HCT116 (cell line): ENCODE data around the gene INF2. TPM values are rescaled to one million over a fixed set of nuclear protein-coding genes. Genes with fewer than 3 reads are reported as not detected.
"Not testable (repeated sequence)": the region's sequence is repeated elsewhere in the genome, so short reads cannot be mapped to it uniquely, and the experiment has no call there.

Experiments used
- ATAC-seq: fragments of 200-7000 bp; cut with Tn5 transposase; 2 replicates; pipeline ENCODE4 v1.9.1; 2020; ENCODE audit warnings: mild to moderate bottlenecking, moderate library complexity
- BruUV-seq: library from RNA; stranded (reverse); fragments of 400-500 nt; replicated peaks from 2 replicates; lab custom pipeline; 2021; lab: Mats Ljungman, UMichigan
- CTCF ChIA-PET: fragments of 300-600 bp; sonication (Branson Sonifier 250); formaldehyde crosslinking; loops from one replicate; lab custom pipeline; 2021; ENCODE audit warnings: antibody characterized with exemption; lab: Charles Lee
- POLR2A ChIA-PET: fragments of 300-600, 350-600 bp; sonication (Branson Sonifier 250); formaldehyde crosslinking; loops from one replicate; lab custom pipeline; 2021; ENCODE audit warnings: antibody characterized with exemption; lab: Charles Lee
- RAD21 ChIA-PET, 2 experiments: fragments of 300-600 bp; sonication (Branson Sonifier 250); formaldehyde crosslinking; loops; one replicate each; lab custom pipeline; 2023; ENCODE audit warnings: low total read pairs in 2 of 2; ENCODE audit not compliant: uncharacterized antibody in 2 of 2, unreplicated experiment in 2 of 2, low non-redundant PET in 1 of 2; lab: Charles Lee
- DNase-seq: peaks from one replicate; pipeline ENCODE4 v3.0.0-alpha.2; 2010; ENCODE audit warnings: low read depth, low spot score
- H2AFZ ChIP-seq: fragments of 200-600 bp; shearing (Covaris generic), sonication (generic); 2 replicates; pipeline ENCODE4 v1.6.1; 2017; ENCODE audit warnings: low read depth, mixed run types, mixed read lengths, antibody characterized with exemption, low read length; ENCODE audit not compliant: poor library complexity, severe bottlenecking
- H3K27ac ChIP-seq: 2 replicates; pipeline ENCODE4 v1.5.1; 2012; ENCODE audit warnings: low read depth, low read length
- H3K27me3 ChIP-seq: fragments of 200-600 bp; sonication (generic); 2 replicates; pipeline ENCODE4 v1.6.1; 2016; ENCODE audit warnings: mixed run types, low read length, mixed read lengths; ENCODE audit not compliant: insufficient read depth
- H3K36me3 ChIP-seq, 2 experiments: fragments of 200-500 bp in 1 of 2; fragments of 200-600 bp in 1 of 2; sonication (Bioruptor generic) in 1 of 2; sonication (generic) in 1 of 2; 2 replicates each; pipeline versions ENCODE4 v1.5.1 to v1.6.1; 2014 to 2016; ENCODE audit warnings: low read length in 2 of 2, inconsistent platforms in 1 of 2, mixed read lengths in 1 of 2, mixed run types in 1 of 2; ENCODE audit not compliant: insufficient read depth in 2 of 2, control insufficient read depth in 1 of 2
- H3K4me1 ChIP-seq, 2 experiments: fragments of 200-600 bp in 1 of 2; sonication (generic) in 1 of 2; 2 replicates each; pipeline versions ENCODE4 v1.5.1 to v1.6.1; 2012 to 2017; ENCODE audit warnings: low read length in 2 of 2, inconsistent platforms in 1 of 2, mild to moderate bottlenecking in 1 of 2, mixed read lengths in 1 of 2, mixed run types in 1 of 2, moderate library complexity in 1 of 2; ENCODE audit not compliant: insufficient read depth in 2 of 2, control insufficient read depth in 1 of 2
- H3K4me2 ChIP-seq: fragments of 200-600 bp; sonication (generic); 2 replicates; pipeline ENCODE4 v1.6.1; 2017; ENCODE audit warnings: mixed run types, low read length, mixed read lengths
- H3K4me3 ChIP-seq, 2 experiments: fragments of 200-600 bp in 1 of 2; sonication (generic) in 1 of 2; replicated peaks in 1 of 2; 2 replicates each; pipeline ENCODE4 v1.5.1; 2011 to 2016; ENCODE audit warnings: low read length in 2 of 2, control low read depth in 1 of 2, low read depth in 1 of 2, mild to moderate bottlenecking in 1 of 2, mixed read lengths in 1 of 2, mixed run types in 1 of 2
- H3K79me2 ChIP-seq: fragments of 200-600 bp; sonication (generic); 2 replicates; pipeline ENCODE4 v1.6.1; 2017; ENCODE audit warnings: mild to moderate bottlenecking, mixed run types, low read length, moderate library complexity, mixed read lengths; ENCODE audit not compliant: insufficient read depth
- H3K9ac ChIP-seq: fragments of 200-600 bp; sonication (generic); 2 replicates; pipeline ENCODE4 v1.6.1; 2016; ENCODE audit warnings: low read length, mixed read lengths
- H3K9me2 ChIP-seq: fragments of 200-600 bp; sonication (generic), shearing (Covaris generic); 2 replicates; pipeline ENCODE4 v1.6.1; 2017; ENCODE audit warnings: mixed run types, mild to moderate bottlenecking, moderate library complexity; ENCODE audit not compliant: insufficient read depth
- H3K9me3 ChIP-seq, 2 experiments: fragments of 200-500 bp in 1 of 2; fragments of 200-600 bp in 1 of 2; sonication (Bioruptor generic) in 1 of 2; sonication (generic) in 1 of 2; 2 replicates each; pipeline ENCODE4 v1.6.1; 2014 to 2017; ENCODE audit warnings: low read length in 2 of 2, mixed read lengths in 2 of 2, inconsistent platforms in 1 of 2, low read depth in 1 of 2, mild to moderate bottlenecking in 1 of 2, mixed run types in 1 of 2, moderate library complexity in 1 of 2; ENCODE audit not compliant: control insufficient read depth in 1 of 2, insufficient read depth in 1 of 2
- H4K20me1 ChIP-seq: fragments of 200-600 bp; sonication (generic), shearing (Covaris generic); 2 replicates; pipeline ENCODE4 v1.6.1; 2017; ENCODE audit warnings: mixed run types, mild to moderate bottlenecking, moderate library complexity; ENCODE audit not compliant: insufficient read depth
- ATF3 ChIP-seq: IDR thresholded peaks from 2 replicates; pipeline ENCODE4 v1.6.1; 2012
- CBX3 ChIP-seq: IDR thresholded peaks from 2 replicates; pipeline ENCODE4 v1.6.1; 2012; ENCODE audit warnings: low read depth
- CEBPB ChIP-seq: IDR thresholded peaks from 2 replicates; pipeline ENCODE4 v1.6.1; 2012; ENCODE audit warnings: low read depth
- EGR1 ChIP-seq: IDR thresholded peaks from 2 replicates; pipeline ENCODE4 v1.6.1; 2012; ENCODE audit warnings: low read depth
- ELF1 ChIP-seq: IDR thresholded peaks from 2 replicates; pipeline ENCODE4 v1.6.1; 2012; ENCODE audit warnings: low read depth, borderline replicate concordance
- EZH2 ChIP-seq: fragments of 200-600 bp; sonication (generic); IDR thresholded peaks from 2 replicates; pipeline ENCODE4 v1.6.1; 2017; ENCODE audit warnings: antibody characterized with exemption, mixed run types
- EZH2phosphoT487 ChIP-seq: fragments of 200-600 bp; IDR thresholded peaks from 2 replicates; pipeline ENCODE4 v1.6.1; 2018; ENCODE audit warnings: antibody characterized with exemption, borderline replicate concordance
- FOSL1 ChIP-seq: IDR thresholded peaks from 2 replicates; pipeline ENCODE4 v1.6.1; 2012; ENCODE audit warnings: low read depth
- JUND ChIP-seq: IDR thresholded peaks from 2 replicates; pipeline ENCODE4 v1.6.1; 2012
- POLR2AphosphoS5 ChIP-seq: IDR thresholded peaks from 2 replicates; pipeline ENCODE4 v1.6.1; 2011; ENCODE audit warnings: mild to moderate bottlenecking, low read depth, low read length, moderate library complexity
- RAD21 ChIP-seq: IDR thresholded peaks from 2 replicates; pipeline ENCODE4 v1.6.1; 2012; ENCODE audit warnings: low read depth, mild to moderate bottlenecking
- REST ChIP-seq: IDR thresholded peaks from 2 replicates; pipeline ENCODE4 v1.6.1; 2012; ENCODE audit warnings: low read depth
- SIN3A ChIP-seq: IDR thresholded peaks from 2 replicates; pipeline ENCODE4 v1.6.1; 2012; ENCODE audit warnings: low read depth
- SRF ChIP-seq: IDR thresholded peaks from 2 replicates; pipeline ENCODE4 v1.6.1; 2012; ENCODE audit warnings: low read depth
- TCF7L2 ChIP-seq: IDR thresholded peaks from 2 replicates; pipeline ENCODE4 v1.7.0; 2011; ENCODE audit warnings: borderline replicate concordance, inconsistent platforms; ENCODE audit not compliant: insufficient read depth, insufficient read length; ENCODE audit errors: extremely low read depth
- ZNF274 ChIP-seq: fragments of 200-500 bp; sonication (Bioruptor generic); IDR thresholded peaks from 2 replicates; pipeline ENCODE4 v1.6.1; 2014; ENCODE audit warnings: mild to moderate bottlenecking, low read depth, low read length, inconsistent platforms
- intact Hi-C: fragments of 100-400 bp; cut with micrococcal nuclease; formaldehyde crosslinking; loops from 2 replicates; pipeline ENCODE4 v1.10.0; 2022
- total RNA-seq: library from RNA; stranded (reverse); gene quantifications from one replicate; pipeline ENCODE4 v1.2.1, GENCODE V29; 2021; ENCODE audit not compliant: unreplicated experiment
- TF ChIP-seq, protein P1 (sequence below): IDR thresholded peaks from 2 replicates; pipeline ENCODE4 v1.6.1; 2012

The INF2 gene
- total RNA-seq, 1 experiment from 2014 or later: 95.8 TPM

GRCh38 chr14:104662472-104662871, 26.9 kb upstream of the INF2 start:
- H3K27me3 ChIP-seq, BruUV-seq, H4K20me1 ChIP-seq, H3K4me3 ChIP-seq, H3K79me2 ChIP-seq, ATAC-seq, H3K9me3 ChIP-seq, H3K36me3 ChIP-seq, H3K9me2 ChIP-seq, H2AFZ ChIP-seq, intact Hi-C loops, H3K4me2 ChIP-seq, CTCF ChIA-PET, H3K9ac ChIP-seq, RAD21 ChIA-PET, DNase-seq, POLR2A ChIA-PET, H3K27ac ChIP-seq: not testable (repeated sequence)
- peaks cover 22 to 26% of the 10 kb centered on the region in 2 experiments for H3K4me1 ChIP-seq

DNA sequence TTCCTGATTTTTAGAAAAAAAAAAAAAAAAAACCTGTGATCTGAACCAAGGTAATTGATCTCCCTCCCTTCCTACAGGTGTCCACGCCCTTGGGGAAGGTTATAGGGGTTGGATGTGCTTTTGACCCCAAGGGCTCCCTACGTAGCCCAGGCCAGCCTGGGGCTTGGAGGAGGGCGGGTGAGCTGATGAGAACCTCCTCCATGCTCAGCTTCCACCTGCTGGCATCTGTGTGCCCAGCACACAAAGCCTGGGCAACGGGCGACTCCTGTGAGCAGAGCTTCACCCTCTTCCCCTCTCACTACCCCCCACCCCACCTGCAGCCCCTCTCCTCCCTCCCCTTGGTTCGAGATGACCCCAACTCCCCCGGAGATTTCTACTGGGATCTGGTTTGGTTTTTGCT, 25.3 kb upstream of the INF2 start:
- peaks cover 37 to 40% of the 10 kb centered on the region in 2 experiments for H3K4me1 ChIP-seq
- no peaks in the 10 kb centered on the region for H3K9me2 ChIP-seq
- no peak overlapping the region for H2AFZ ChIP-seq
- TF ChIP-seq, protein P1, sequence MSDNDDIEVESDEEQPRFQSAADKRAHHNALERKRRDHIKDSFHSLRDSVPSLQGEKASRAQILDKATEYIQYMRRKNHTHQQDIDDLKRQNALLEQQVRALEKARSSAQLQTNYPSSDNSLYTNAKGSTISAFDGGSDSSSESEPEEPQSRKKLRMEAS: no peak
- TF ChIP-seq REST (no peak), SRF (no peak), CBX3 (no peak), ZNF274 (no peak), SIN3A (no peak), JUND (no peak), EZH2phosphoT487 (no peak), CEBPB (no peak), POLR2AphosphoS5 (no peak), EZH2 (no peak), ELF1 (no peak), ATF3 (no peak), FOSL1 (no peak), RAD21 (no peak), TCF7L2 (no peak), EGR1 (no peak)
- no TSS peak for BruUV-seq
- ChIA-PET CTCF (no interaction called here), RAD21 (interaction anchor here in 1 of 2 experiments (0.7 kb wide), 1 partner anchor 428 kb away, joined by 3 read pairs; no protein-coding TSS in a partner anchor), POLR2A (no interaction called here)
- no peaks in the 10 kb centered on the region for H4K20me1 ChIP-seq
- ATAC-seq (no peak), DNase-seq (no peak)
- H3K9ac ChIP-seq: no peak overlapping the region
- no peaks in the 10 kb centered on the region for H3K36me3 ChIP-seq
- H3K79me2 ChIP-seq: no peaks in the 10 kb centered on the region
- no peaks in the 10 kb centered on the region for H3K27me3 ChIP-seq
- 0 out of 4 replicates have a peak, but pooled peaks cover 0 to 5% of the 10 kb centered on the region in 2 experiments for H3K9me3 ChIP-seq
- intact Hi-C loops: no loop called here
- H3K27ac ChIP-seq: no peak overlapping the region
- no peak overlapping the region for H3K4me2 ChIP-seq
- no peak overlapping the region for H3K4me3 ChIP-seq
